K562 (cell line): Measurements from ENCODE around the gene SGCB. TPM values are rescaled to one million over a fixed set of nuclear protein-coding genes. Genes with fewer than 3 reads are reported as not detected.

ENCODE experiments used
- ATAC-seq: fragments of 200-7000 bp; cut with Tn5 transposase; 3 replicates; pipeline ENCODE4 v1.9.1; 2020; ENCODE audit warnings: moderate library complexity
- BruUV-seq: library from RNA; stranded (reverse); fragments of 400-500 nt; replicated peaks from 2 replicates; lab custom pipeline; 2021; lab: Mats Ljungman, UMichigan
- CTCF ChIA-PET: fragments of 300-600 bp; formaldehyde crosslinking; extraction: SDS; loops from one replicate; lab custom pipeline; 2021; ENCODE audit warnings: low intra/inter-chr PET ratio; lab: Yijun Ruan, JAX
- POLR2A ChIA-PET: fragments of 300-600, 350-650 bp; sonication (Branson Sonifier 250); formaldehyde crosslinking; extraction: SDS; loops from one replicate; lab custom pipeline; 2021; ENCODE audit warnings: antibody characterized with exemption, inconsistent platforms; lab: Yijun Ruan, JAX
- DNase-seq, 4 experiments: peaks; one replicate each; pipeline versions ENCODE4 v3.0.0 to v3.0.0-alpha.2; 2011 to 2018; ENCODE audit warnings: low spot score in 3 of 4, mixed read lengths in 3 of 4; ENCODE audit errors: extremely low read depth in 1 of 4
- FAIRE-seq: peaks from 2 replicates; lab custom pipeline; 2011; peaks lifted over from hg19 to GRCh38; lab: Jason Lieb, UNC
- H2AFZ ChIP-seq: 2 replicates; pipeline ENCODE4 v1.6.0; 2011; ENCODE audit warnings: low read depth, low read length, control low read depth, inconsistent platforms
- H3K27ac ChIP-seq: fragments of 200-600 bp; 3 replicates; pipeline ENCODE4 v1.8.0; 2011; ENCODE audit warnings: low read depth, mild to moderate bottlenecking, control low read depth, inconsistent platforms, low read length, moderate library complexity, mixed read lengths; ENCODE audit errors: extremely low read depth
- H3K27me3 ChIP-seq, 2 experiments: fragments of 300-600 bp in 1 of 2; 2 replicates in 1 of 2; 3 replicates in 1 of 2; pipeline versions ENCODE4 v1.6.0 to v1.8.0; 2011; ENCODE audit warnings: inconsistent platforms in 2 of 2, low read length in 2 of 2, mild to moderate bottlenecking in 1 of 2, mixed read lengths in 1 of 2, moderate library complexity in 1 of 2; ENCODE audit not compliant: control insufficient read depth in 2 of 2, insufficient read depth in 2 of 2
- H3K36me3 ChIP-seq: fragments of 300-600 bp; 3 replicates; pipeline ENCODE4 v1.8.0; 2011; ENCODE audit warnings: mild to moderate bottlenecking, low read length, inconsistent platforms; ENCODE audit not compliant: control insufficient read depth, insufficient read depth
- H3K4me1 ChIP-seq, 2 experiments: fragments of 200-600 bp in 1 of 2; replicated peaks in 1 of 2; 2 replicates in 1 of 2; 3 replicates in 1 of 2; pipeline versions ENCODE4 v1.5.1 to v1.8.0; 2011; ENCODE audit warnings: inconsistent platforms in 2 of 2, low read length in 2 of 2, mild to moderate bottlenecking in 1 of 2, mixed read lengths in 1 of 2, moderate library complexity in 1 of 2; ENCODE audit not compliant: control insufficient read depth in 2 of 2, insufficient read depth in 2 of 2
- H3K4me2 ChIP-seq: 2 replicates; pipeline ENCODE4 v1.6.1; 2011; ENCODE audit warnings: low read length, control low read depth, inconsistent platforms, mixed read lengths; ENCODE audit not compliant: insufficient read depth
- H3K4me3 ChIP-seq: fragments of 200-600 bp; sonication (generic), shearing (Covaris generic); 2 replicates; pipeline ENCODE4 v1.5.1; 2016; ENCODE audit warnings: control low read depth, inconsistent platforms
- H3K79me2 ChIP-seq: fragments of 200-600 bp; 3 replicates; pipeline ENCODE4 v1.8.0; 2011; ENCODE audit warnings: low read length, inconsistent platforms; ENCODE audit not compliant: control insufficient read depth, insufficient read depth
- H3K9ac ChIP-seq, 2 experiments: 2 replicates each; pipeline versions ENCODE4 v1.6.0 to v1.6.1; 2011; ENCODE audit warnings: low read depth in 2 of 2, low read length in 2 of 2, control low read depth in 1 of 2, inconsistent platforms in 1 of 2, mild to moderate bottlenecking in 1 of 2, mixed read lengths in 1 of 2; ENCODE audit not compliant: insufficient read depth in 1 of 2
- H3K9me1 ChIP-seq: one replicate; pipeline ENCODE4 v1.6.0; 2011; ENCODE audit warnings: inconsistent platforms, mild to moderate bottlenecking, low read length, moderate library complexity; ENCODE audit not compliant: control insufficient read depth, insufficient read depth
- H3K9me3 ChIP-seq: replicated peaks from 2 replicates; pipeline ENCODE4 v1.5.1; 2011; ENCODE audit warnings: low read depth, low read length, inconsistent platforms; ENCODE audit not compliant: control insufficient read depth, insufficient read depth
- H4K20me1 ChIP-seq: replicated peaks from 2 replicates; pipeline ENCODE4 v1.6.1; 2011; ENCODE audit warnings: low read length, inconsistent platforms, mixed read lengths; ENCODE audit not compliant: control insufficient read depth, insufficient read depth
- ATF1 ChIP-seq, 2 experiments: fragments of 450-650 bp in 1 of 2; IDR thresholded peaks; 2 replicates each; pipeline ENCODE4 v1.6.1; 2016; ENCODE audit warnings: missing compliant biosample characterization in 1 of 2, missing genetic modification characterization in 1 of 2
- CHD1 ChIP-seq: fragments of 200-600 bp; sonication (generic); IDR thresholded peaks from one replicate; pipeline ENCODE4 v1.6.1; 2012; ENCODE audit warnings: mild to moderate bottlenecking, moderate library complexity, low read length, inconsistent platforms
- CTCFL ChIP-seq: IDR thresholded peaks from 2 replicates; pipeline ENCODE4 v1.6.1; 2011; ENCODE audit warnings: borderline replicate concordance, low read depth, mild to moderate bottlenecking, moderate library complexity, low read length; ENCODE audit not compliant: insufficient read depth, poor library complexity, severe bottlenecking
- EGR1 ChIP-seq: fragments of 450-650 bp; conservative IDR thresholded peaks from 2 replicates; pipeline ENCODE4 v1.6.1; 2017; ENCODE audit warnings: mild to moderate bottlenecking
- FOXK2 ChIP-seq, 2 experiments: fragments of 450-650 bp; IDR thresholded peaks in 1 of 2; conservative IDR thresholded peaks in 1 of 2; 2 replicates each; pipeline ENCODE4 v1.6.1; 2016; ENCODE audit warnings: low read depth in 2 of 2, mild to moderate bottlenecking in 1 of 2
- HCFC1 ChIP-seq: IDR thresholded peaks from 2 replicates; pipeline ENCODE4 v1.6.1; 2012; ENCODE audit warnings: low read depth, low read length, improper control_type of control experiment
- KDM2B ChIP-seq: fragments of 250-450 bp; sonication (Bioruptor Pico); IDR thresholded peaks from 2 replicates; pipeline ENCODE4 v1.8.0; 2021; ENCODE audit warnings: mild to moderate bottlenecking, moderate library complexity
- MITF ChIP-seq: IDR thresholded peaks from 2 replicates; pipeline ENCODE4 v1.6.1; 2014; ENCODE audit warnings: antibody characterized with exemption
- NCOA1 ChIP-seq: fragments of 450-650 bp; IDR thresholded peaks from 2 replicates; pipeline ENCODE4 v1.6.1; 2016; ENCODE audit warnings: low read depth
- NFIX ChIP-seq: fragments of 250-450 bp; sonication (Bioruptor Pico); IDR thresholded peaks from 2 replicates; pipeline ENCODE4 v1.4.0; 2020; ENCODE audit warnings: low read depth, mild to moderate bottlenecking, moderate library complexity
- PCBP1 ChIP-seq: fragments of 200-400 bp; formaldehyde crosslinking; IDR thresholded peaks from 2 replicates; pipeline ENCODE4 v1.6.1; 2018; ENCODE audit warnings: mild to moderate bottlenecking, low read depth, low read length; ENCODE audit not compliant: poor library complexity, severe bottlenecking
- RB1 ChIP-seq: fragments of 450-650 bp; IDR thresholded peaks from 2 replicates; pipeline ENCODE4 v1.6.1; 2017; ENCODE audit warnings: low read depth, mild to moderate bottlenecking
- STAT5B ChIP-seq: fragments of 250-450 bp; sonication (Bioruptor Pico); IDR thresholded peaks from 2 replicates; pipeline ENCODE4 v1.8.0; 2021; ENCODE audit warnings: mild to moderate bottlenecking, inconsistent platforms
- TARDBP ChIP-seq: fragments of 450-650 bp; IDR thresholded peaks from 2 replicates; pipeline ENCODE4 v1.6.1; 2016
- TFAM ChIP-seq: fragments of 250-450 bp; sonication (Bioruptor Pico); conservative IDR thresholded peaks from 2 replicates; pipeline ENCODE4 v1.5.0; 2021; ENCODE audit warnings: mild to moderate bottlenecking, moderate library complexity
- ZFP1 ChIP-seq: fragments of 450-650 bp; formaldehyde crosslinking; IDR thresholded peaks from 2 replicates; pipeline ENCODE4 v1.4.0; 2020; ENCODE audit warnings: mild to moderate bottlenecking, mixed read lengths
- ZFP36 ChIP-seq: fragments of 150-350 bp; IDR thresholded peaks from 2 replicates; pipeline ENCODE4 v1.6.1; 2018; ENCODE audit warnings: low read length, low read depth; ENCODE audit not compliant: partially characterized antibody
- ZNF316 ChIP-seq: fragments of 450-650 bp; IDR thresholded peaks from 2 replicates; pipeline ENCODE4 v1.6.1; 2016
- WGBS: fragments of 100-300 bp; shearing (Covaris generic); methylation state at CpG from one replicate; pipeline ENCODE4 v1.1.6; 2016; ENCODE audit warnings: low coverage, mixed read lengths; ENCODE audit not compliant: insufficient coverage; ENCODE audit errors: missing lambda C conversion rate; 5-methylcytosine and 5-hydroxymethylcytosine counted together
- in situ Hi-C: fragments of 300-500 bp; cut with MboI; formaldehyde crosslinking; loops from 4 replicates; pipeline ENCODE4 v1.15.0; 2018; ENCODE audit warnings: inconsistent platforms, mixed read lengths
- intact Hi-C: fragments of 100-400 bp; cut with micrococcal nuclease; formaldehyde crosslinking; loops from 2 replicates; pipeline ENCODE4 v1.14.2; 2022
- polyA plus RNA-seq, 8 experiments: library from polyadenylated mRNA; depleted of rRNA in 4 of 8; stranded (reverse) in 5 of 8; unstranded in 3 of 8; fragments of >200 nt; fragmentation: Nextera tagmentation in 2 of 8; fragmentation: Illumina TruSeq in 1 of 8; extraction: Ambion mirVana in 2 of 8; extraction: Trizol in 1 of 8; gene quantifications; 2 replicates each; pipeline versions ENCODE4 v1.2.1 to v1.2.3, GENCODE V29; 2011 to 2014; ENCODE audit warnings: inconsistent platforms in 1 of 8, missing spikeins in 1 of 8
- total RNA-seq, 7 experiments: library from RNA; depleted of rRNA in 6 of 7; stranded (reverse); fragments of >200 nt in 6 of 7; fragmentation: Illumina TruSeq in 2 of 7; extraction: Trizol in 2 of 7; gene quantifications; 2 replicates each; pipeline versions ENCODE4 v1.2.1 to v1.2.3, GENCODE V29; 2011 to 2021; ENCODE audit warnings: low replicate concordance in 1 of 7

SGCB gene
- total and polyA plus RNA-seq, 9 of the 15 experiments (the other 6 are each of a cell fraction or from before 2014, with no cell fraction given), result 0.01 to 0.20 (median 0.07) TPM; not detected in 3

GRCh38 chr4:52006887-52007286 is 31.2 kb downstream of the SGCB start:
- Histone ChIP-seq H4K20me1 (no peaks in the 10 kb centered on the region), H3K27ac (no peak overlapping the region), H3K9ac (no peak overlapping the region), H3K9me1 (no peaks in the 10 kb centered on the region), H3K4me3 (no peak overlapping the region), H3K4me2 (no peak overlapping the region), H3K4me1 (no peaks in the 10 kb centered on the region; a peak in 1 of 5 replicates), H3K9me3 (no peaks in the 10 kb centered on the region), H3K79me2 (no peaks in the 10 kb centered on the region), H3K36me3 (no peaks in the 10 kb centered on the region), H3K27me3 (no peaks in the 10 kb centered on the region), H2AFZ (no peak overlapping the region)
- in situ Hi-C loops (no loop called here), intact Hi-C loops (no loop called here)
- ChIA-PET CTCF (no interaction called here), POLR2A (no interaction called here)
- ATAC-seq (no peak), DNase-seq (no peak), FAIRE-seq (no peak)
- no TSS peak for BruUV-seq
- 2% methylated on average over 4 of the region's 4 CpGs for WGBS
- no peak for TF ChIP-seq RB1
- no peak for TF ChIP-seq PCBP1
- TF ChIP-seq FOXK2 (conservative IDR thresholded peaks at IDR 0.05 in 1 of 2, IDR thresholded peaks at IDR 0.05 in 1 of 2; ENCODE audit: low read depth in 2 of 2), result no peak
- no peak for TF ChIP-seq TFAM (CRISPR knock-in tag)
- no peak for TF ChIP-seq EGR1
- TF ChIP-seq STAT5B, result no peak
- no peak for TF ChIP-seq ZFP1
- TF ChIP-seq TARDBP, result no peak
- TF ChIP-seq NCOA1, result no peak
- no peak for TF ChIP-seq MITF
- TF ChIP-seq CHD1, result no peak
- TF ChIP-seq ZFP36, result no peak
- no peak for TF ChIP-seq HCFC1
- no peak for TF ChIP-seq ATF1 (CRISPR knock-in tag; IDR thresholded peaks at IDR 0.05)
- TF ChIP-seq ATF1 (tag; IDR thresholded peaks at IDR 0.05), result no peak
- TF ChIP-seq CTCFL, result no peak
- TF ChIP-seq KDM2B (CRISPR knock-in tag), result no peak
- no peak for TF ChIP-seq ZNF316
- TF ChIP-seq NFIX (CRISPR knock-in tag), result no peak
